ENCODE measurements around the gene SIRPB2.

- TF ChIP-seq CTCF (conservative IDR thresholded peaks at IDR 0.05 in 1 of 2, IDR thresholded peaks at IDR 0.05 in 1 of 2; ENCODE audit: low read depth in 1 of 2, low read length in 2 of 2) = no peak
- TF ChIP-seq EZH2 (IDR thresholded peaks at IDR 0.05; ENCODE audit: low read length, missing control alignments) = no peak
These were observed 17.4 kb upstream of the SIRPB2 start for GRCh38 chr20:1508574-1508973.

Data from fibroblast of lung (primary cell).